ENCODE data around the gene SERAC1. TPM values are rescaled to one million over a fixed set of nuclear protein-coding genes. Genes with fewer than 3 reads are reported as not detected.

Gene SERAC1
- total RNA-seq, 2 experiments from 2014 or later: 1.4 to 2.5 TPM

GRCh38 chr6:158109748-158110147 lies 58.3 kb downstream of the SERAC1 start:
- Mint-ChIP-seq H3K27ac (no peak overlapping the region), H3K4me1 (ENCODE audit: low read depth) (no peaks in the 10 kb centered on the region), H3K36me3 (ENCODE audit: low read depth) (no peaks in the 10 kb centered on the region), H3K27me3 (no peaks in the 10 kb centered on the region), H3K9me3 (no peaks in the 10 kb centered on the region), H3K4me3 (no peak overlapping the region)
- Histone ChIP-seq H3K27ac (ENCODE audit: low read depth in 1 of 2, low read length in 2 of 2) (no peak overlapping the region), H3K27me3 (ENCODE audit: control insufficient read depth in 1 of 2, insufficient read depth in 2 of 2, low read length in 2 of 2) (no peaks in the 10 kb centered on the region), H3K36me3 (ENCODE audit: insufficient read depth, low read length) (no peaks in the 10 kb centered on the region), H3K9me3 (ENCODE audit: control insufficient read depth in 1 of 2, insufficient read depth in 1 of 2, low read length in 2 of 2) (no peaks in the 10 kb centered on the region), H3K4me1 (ENCODE audit: insufficient read depth, low read length) (no peaks in the 10 kb centered on the region), H3K4me3 (ENCODE audit: low read length) (no peak overlapping the region)
- TF ChIP-seq CTCF (IDR thresholded peaks at IDR 0.05): no peak
- ATAC-seq (ENCODE audit: poor library complexity) (no peak), DNase-seq (no peak)
- ChIA-PET CTCF (no interaction called here), POLR2A (no interaction called here)
- intact Hi-C loops (cut with DNase I, micrococcal nuclease): no loop called here

- Mint-ChIP-seq H3K27me3 (no peaks in the 10 kb centered on the region), H3K27ac (no peak overlapping the region), H3K36me3 (ENCODE audit: low read depth) (peaks cover 6% of the 10 kb centered on the region), H3K4me1 (ENCODE audit: low read depth) (no peaks in the 10 kb centered on the region), H3K9me3 (no peaks in the 10 kb centered on the region), H3K4me3 (no peak overlapping the region)
- H3K9me3 ChIP-seq (ENCODE audit: control insufficient read depth in 1 of 2, insufficient read depth in 1 of 2, low read length in 2 of 2): no peaks in the 10 kb centered on the region
- ChIA-PET CTCF (no interaction called here), POLR2A (no interaction called here)
- ATAC-seq (ENCODE audit: poor library complexity) (no peak), DNase-seq (no peak)
- no peaks in the 10 kb centered on the region for H3K36me3 ChIP-seq (ENCODE audit: insufficient read depth, low read length)
- H3K27me3 ChIP-seq (ENCODE audit: control insufficient read depth in 1 of 2, insufficient read depth in 2 of 2, low read length in 2 of 2): no peaks in the 10 kb centered on the region
- H3K4me1 ChIP-seq (ENCODE audit: insufficient read depth, low read length): no peaks in the 10 kb centered on the region
- no peak overlapping the region for H3K4me3 ChIP-seq (ENCODE audit: low read length)
- no peak overlapping the region for H3K27ac ChIP-seq (ENCODE audit: low read depth in 1 of 2, low read length in 2 of 2)
- intact Hi-C loops (cut with DNase I, micrococcal nuclease): no loop called here
- no peak for TF ChIP-seq CTCF (IDR thresholded peaks at IDR 0.05)
Measured at GRCh38 chr6:158104696-158105095, 63.4 kb downstream of the SERAC1 start.

GRCh38 chr6:158103228-158103627 lies 64.8 kb downstream of the SERAC1 start:
- ChIA-PET CTCF (no interaction called here), POLR2A (no interaction called here)
- TF ChIP-seq CTCF (IDR thresholded peaks at IDR 0.05): no peak
- ATAC-seq (ENCODE audit: poor library complexity): no peak
- H3K27me3 ChIP-seq (ENCODE audit: control insufficient read depth in 1 of 2, insufficient read depth in 2 of 2, low read length in 2 of 2): no peaks in the 10 kb centered on the region
- Mint-ChIP-seq H3K4me1 (ENCODE audit: low read depth) (no peaks in the 10 kb centered on the region), H3K4me3 (no peak overlapping the region), H3K36me3 (ENCODE audit: low read depth) (peaks cover 14% of the 10 kb centered on the region), H3K9me3 (no peaks in the 10 kb centered on the region), H3K27ac (no peak overlapping the region), H3K27me3 (no peaks in the 10 kb centered on the region)
- H3K4me1 ChIP-seq (ENCODE audit: insufficient read depth, low read length): no peaks in the 10 kb centered on the region
- no peak for DNase-seq
- intact Hi-C loops (cut with DNase I, micrococcal nuclease): no loop called here
- no peaks in the 10 kb centered on the region for H3K9me3 ChIP-seq (ENCODE audit: control insufficient read depth in 1 of 2, insufficient read depth in 1 of 2, low read length in 2 of 2)
- no peaks in the 10 kb centered on the region for H3K36me3 ChIP-seq (ENCODE audit: insufficient read depth, low read length)
- H3K27ac ChIP-seq (ENCODE audit: low read depth in 1 of 2, low read length in 2 of 2): no peak overlapping the region
- H3K4me3 ChIP-seq (ENCODE audit: low read length): no peak overlapping the region

All from CD4-positive, alpha-beta T cell (primary cell).